Gastrocnemius medialis (tissue), 4 donors: Measurements from ENCODE around the gene ZNF683. TPM values are rescaled to one million over a fixed set of nuclear protein-coding genes. Genes with fewer than 3 reads are reported as not detected.

Source experiments
- ATAC-seq, 2 donors: fragments of 150-250 bp; one replicate each; pipeline ENCODE4 v1.9.1; 2016
- DNase-seq, 2 donors: peaks; one replicate each; pipeline ENCODE4 v3.0.0-alpha.2; 2019
- H3K27ac ChIP-seq, 4 donors: fragments of 200-600 bp; sonication (generic); 1 replicate in 1 of 4; 2 replicates in 3 of 4; pipeline ENCODE4 v1.5.1; 2016 to 2018; ENCODE audit warnings: mild to moderate bottlenecking in 2 of 4, moderate library complexity in 1 of 4
- H3K27me3 ChIP-seq, 3 donors: fragments of 200-600 bp; sonication (generic) in 2 of 3; 1 replicate in 1 of 3; 2 replicates in 2 of 3; pipeline versions ENCODE4 v1.5.1 to v1.6.0; 2016 to 2019; ENCODE audit warnings: mild to moderate bottlenecking in 1 of 3, moderate library complexity in 1 of 3
- H3K36me3 ChIP-seq, 2 donors: fragments of 200-600 bp; sonication (generic) in 1 of 2; one replicate each; pipeline ENCODE4 v1.5.1; 2017 to 2018
- H3K4me1 ChIP-seq, 2 donors: fragments of 200-600 bp; sonication (generic) in 1 of 2; one replicate each; pipeline ENCODE4 v1.5.1; 2016 to 2017; ENCODE audit warnings: mild to moderate bottlenecking in 2 of 2
- H3K4me3 ChIP-seq, 4 donors: fragments of 200-600 bp; sonication (generic) in 3 of 4; 1 replicate in 1 of 4; 2 replicates in 3 of 4; pipeline ENCODE4 v1.5.1; 2016 to 2019; ENCODE audit warnings: mild to moderate bottlenecking in 2 of 4
- H3K9me3 ChIP-seq, 3 donors: fragments of 200-600 bp; sonication (generic) in 2 of 3; 1 replicate in 1 of 3; 2 replicates in 2 of 3; pipeline ENCODE4 v1.5.1; 2016 to 2019
- CTCF ChIP-seq, 5 experiments: fragments of 450-650 bp in 3 of 5; fragments of 200-600 bp in 2 of 5; sonication (generic) in 2 of 5; IDR thresholded peaks in 4 of 5; conservative IDR thresholded peaks in 1 of 5; 1 replicate in 4 of 5; 2 replicates in 1 of 5; pipeline ENCODE4 v1.5.1; 2016 to 2019; ENCODE audit warnings: antibody characterized with exemption in 5 of 5, mild to moderate bottlenecking in 3 of 5, moderate library complexity in 3 of 5
- POLR2A ChIP-seq, 2 donors: fragments of 450-650 bp; IDR thresholded peaks; one replicate each; pipeline ENCODE4 v1.6.1; 2017; ENCODE audit warnings: antibody characterized with exemption in 2 of 2, mild to moderate bottlenecking in 2 of 2, moderate library complexity in 2 of 2
- in situ Hi-C, 4 donors: fragments of 200-750 bp; cut with MboI; loops; one replicate each; pipeline versions ENCODE4 v1.15.0 to v1.8.0; 2017; ENCODE audit warnings: low sequenced_read_pairs in 4 of 4
- intact Hi-C: fragments of 100-400 bp; cut with DNase I; formaldehyde crosslinking; loops from one replicate; pipeline ENCODE4 v1.15.1; 2023; ENCODE audit warnings: low total_unique reads
- total RNA-seq, 4 donors: library from RNA; depleted of rRNA; stranded (reverse); fragments of >200 nt; gene quantifications; one replicate each; pipeline versions ENCODE4 v1.1.0 to v1.2.3, GENCODE V29; 2016

The ZNF683 gene
- total RNA-seq, 4 donors from 2014 or later, result not detected

GRCh38 chr1:26412180-26412840 lies 39.8 kb upstream of the ZNF683 start:
- intact Hi-C loops (no loop called here), in situ Hi-C loops (no loop called here)
- Histone ChIP-seq H3K36me3 (no peaks in the 10 kb centered on the region), H3K27ac (no peak overlapping the region), H3K4me3 (no peak overlapping the region), H3K4me1 (no peaks in the 10 kb centered on the region), H3K9me3 (no peaks in the 10 kb centered on the region), H3K27me3 (peaks cover 44 to 59% (median 57%) of the 10 kb centered on the region in 3 donors)
- ATAC-seq (no peak), DNase-seq (no peak)
- TF ChIP-seq CTCF (IDR thresholded peaks at IDR 0.05 in 4 of 5, conservative IDR thresholded peaks at IDR 0.05 in 1 of 5) (no peak), POLR2A (IDR thresholded peaks at IDR 0.05) (no peak)

GRCh38 chr1:26411624-26412074 lies 39.1 kb upstream of the ZNF683 start:
- no peak overlapping the region for H3K4me3 ChIP-seq
- ATAC-seq, result no peak
- in situ Hi-C loops (no loop called here), intact Hi-C loops (no loop called here)
- TF ChIP-seq CTCF (IDR thresholded peaks at IDR 0.05 in 4 of 5, conservative IDR thresholded peaks at IDR 0.05 in 1 of 5), result no peak
- TF ChIP-seq POLR2A (IDR thresholded peaks at IDR 0.05), result no peak
- no peak overlapping the region for H3K27ac ChIP-seq
- H3K4me1 ChIP-seq, result no peaks in the 10 kb centered on the region
- no peaks in the 10 kb centered on the region for H3K36me3 ChIP-seq
- H3K27me3 ChIP-seq, result peaks cover 44 to 59% (median 57%) of the 10 kb centered on the region in 3 donors
- H3K9me3 ChIP-seq, result no peaks in the 10 kb centered on the region
- DNase-seq, result no peak

- Histone ChIP-seq H3K27me3 (peaks cover 44 to 59% (median 57%) of the 10 kb centered on the region in 3 donors), H3K9me3 (no peaks in the 10 kb centered on the region), H3K27ac (no peak within 1 kb of the TSS), H3K4me1 (no peaks in the 10 kb centered on the region), H3K4me3 (no peak within 1 kb of the TSS), H3K36me3 (no peaks in the 10 kb centered on the region)
- TF ChIP-seq POLR2A (IDR thresholded peaks at IDR 0.05) (no peak), CTCF (IDR thresholded peaks at IDR 0.05 in 4 of 5, conservative IDR thresholded peaks at IDR 0.05 in 1 of 5) (no peak)
- intact Hi-C loops, result no loop called here
- DNase-seq, result no peak
- no peak for ATAC-seq
- in situ Hi-C loops, result no loop called here
Observed at GRCh38 chr1:26410706-26411623, 38.4 kb upstream of the ZNF683 start, which contains the start of gene LIN28A. TSS of gene LIN28A (plus strand) at chr1:26410817. CDS start at chr1:26410892, 75 bp downstream.

GRCh38 chr1:26409191-26409807 lies 36.7 kb upstream of the ZNF683 start:
- Histone ChIP-seq H3K4me1 (no peaks in the 10 kb centered on the region), H3K9me3 (no peaks in the 10 kb centered on the region), H3K36me3 (no peaks in the 10 kb centered on the region), H3K4me3 (no peak overlapping the region), H3K27me3 (peaks cover 44 to 49% (median 48%) of the 10 kb centered on the region in 3 donors), H3K27ac (no peak overlapping the region)
- TF ChIP-seq CTCF (IDR thresholded peaks at IDR 0.05 in 4 of 5, conservative IDR thresholded peaks at IDR 0.05 in 1 of 5) (no peak), POLR2A (IDR thresholded peaks at IDR 0.05) (no peak)
- intact Hi-C loops (no loop called here), in situ Hi-C loops (no loop called here)
- ATAC-seq, result no peak
- DNase-seq, result no peak
